ENCODE measurements around the gene APH1B. TPM values are rescaled to one million over a fixed set of nuclear protein-coding genes. Genes with fewer than 3 reads are reported as not detected.

The APH1B gene
- total and polyA plus RNA-seq, 7 donors, result 1.2 to 7.0 (median 3.8) TPM

GRCh38 chr15:63357061-63357460 lies 79.7 kb downstream of the APH1B start:
- intact Hi-C loops (cut with DNase I), result loop anchor here in 1 of 2 donors (10.0 kb wide), 1 partner anchor 98 kb away; no protein-coding TSS in a partner anchor
- no peak overlapping the region for H3K4me3 ChIP-seq
- H3K4me1 ChIP-seq, result no peaks in the 10 kb centered on the region
- no peak for DNase-seq
- no peak overlapping the region for H3K27ac ChIP-seq
- no peaks in the 10 kb centered on the region for H3K9me3 ChIP-seq
- no peak for TF ChIP-seq CTCF (IDR thresholded peaks at IDR 0.05)
- no peak for ATAC-seq
- H3K36me3 ChIP-seq (ENCODE audit: insufficient read depth in 1 of 2, low read depth in 1 of 2), result no peaks in the 10 kb centered on the region
- no peaks in the 10 kb centered on the region for H3K27me3 ChIP-seq (ENCODE audit: insufficient read depth in 3 of 3, low read length in 2 of 3)
- 68 to 82% (median 69%) methylated on average over 4 of the region's 4 CpGs for WGBS, 3 donors

GRCh38 chr15:63357731-63358130 lies 80.3 kb downstream of the APH1B start:
- H3K9me3 ChIP-seq, result no peaks in the 10 kb centered on the region
- no peak overlapping the region for H3K4me3 ChIP-seq
- intact Hi-C loops (cut with DNase I), result loop anchor here in 1 of 2 donors (10.0 kb wide), 1 partner anchor 97 kb away; no protein-coding TSS in a partner anchor
- TF ChIP-seq CTCF (IDR thresholded peaks at IDR 0.05), result no peak
- no peaks in the 10 kb centered on the region for H3K27me3 ChIP-seq (ENCODE audit: insufficient read depth in 3 of 3, low read length in 2 of 3)
- H3K27ac ChIP-seq, result no peak overlapping the region
- no peak for DNase-seq
- H3K36me3 ChIP-seq (ENCODE audit: insufficient read depth in 1 of 2, low read depth in 1 of 2), result no peaks in the 10 kb centered on the region
- no peaks in the 10 kb centered on the region for H3K4me1 ChIP-seq
- 75 to 87% (median 85%) methylated on average over 3 of the region's 3 CpGs for WGBS, 3 donors
- no peak for ATAC-seq

GRCh38 chr15:63358241-63359029 lies 81.0 kb downstream of the APH1B start:
- DNase-seq (no peak), ATAC-seq (no peak)
- WGBS, 3 donors, result 84 to 88% (median 85%) methylated on average over 15 of the region's 15 CpGs
- Histone ChIP-seq H3K27me3 (ENCODE audit: insufficient read depth in 3 of 3, low read length in 2 of 3) (no peaks in the 10 kb centered on the region), H3K27ac (no peak overlapping the region), H3K9me3 (no peaks in the 10 kb centered on the region), H3K4me3 (no peak overlapping the region), H3K4me1 (no peaks in the 10 kb centered on the region), H3K36me3 (ENCODE audit: insufficient read depth in 1 of 2, low read depth in 1 of 2) (no peaks in the 10 kb centered on the region)
- intact Hi-C loops (cut with DNase I), result loop anchor here in 1 of 2 donors (10.0 kb wide), 1 partner anchor 96 kb away; no protein-coding TSS in a partner anchor
- no peak for TF ChIP-seq CTCF (IDR thresholded peaks at IDR 0.05)

Other genes starting within 250 kb of the APH1B start
- 1,000 to 10,000 TPM; 1,097 to 5,131 (median 2,563) TPM for gene TPM1, start 234.9 kb upstream of the APH1B start, total RNA-seq
- gene TPM1, start 234.9 kb upstream of the APH1B start, polyA plus RNA-seq, result 1,000 to 10,000 TPM; 1,146 to 4,515 (median 3,805) TPM
- gene LACTB, start 155.7 kb upstream of the APH1B start, total RNA-seq, result 10 to 100 TPM; 23.0 to 44.0 (median 33.7) TPM
- 10 to 100 TPM; 24.9 to 44.6 (median 29.7) TPM for gene LACTB, start 155.7 kb upstream of the APH1B start, polyA plus RNA-seq
- gene RPS27L, start 120.1 kb upstream of the APH1B start, total RNA-seq, result 100 to 1,000 TPM in 3 of 4 donors, 10 to 100 TPM in 1; 97.0 to 169 (median 132) TPM
- gene RPS27L, start 120.1 kb upstream of the APH1B start, polyA plus RNA-seq, result 100 to 1,000 TPM in 2 of 3 donors, 10 to 100 TPM in 1; 33.1 to 186 (median 108) TPM
- 10 to 100 TPM in 1 of 4 donors, 1 to 10 TPM in 3; 5.4 to 18.1 (median 8.4) TPM for gene RAB8B, start 88.0 kb upstream of the APH1B start, total RNA-seq
- gene RAB8B, start 88.0 kb upstream of the APH1B start, polyA plus RNA-seq, result 1 to 10 TPM; 2.5 to 5.0 (median 4.6) TPM
- gene CA12, start 104.2 kb downstream of the APH1B start, total RNA-seq, result under 1 TPM; 0.08 to 0.17 (median 0.17) TPM
- gene CA12, start 104.2 kb downstream of the APH1B start, polyA plus RNA-seq, result under 1 TPM; 0.01 to 0.25 (median 0.09) TPM
- 10 to 100 TPM in 3 of 4 donors, 1 to 10 TPM in 1; 9.4 to 13.6 (median 12.1) TPM for gene USP3, start 227.0 kb downstream of the APH1B start, total RNA-seq
- 10 to 100 TPM; 10.1 to 11.5 (median 10.9) TPM for gene USP3, start 227.0 kb downstream of the APH1B start, polyA plus RNA-seq

Data from psoas muscle (tissue), 8 donors.